ENCODE measurements around the gene CYP4F22. TPM values are rescaled to one million over a fixed set of nuclear protein-coding genes. Genes with fewer than 3 reads are reported as not detected.
A peak's percentile ranks its signal among the peaks of the same experiment; 100 is the strongest.

The CYP4F22 gene
- total and polyA plus RNA-seq, 7 donors: 0.07 TPM; not detected in 6

- H3K27ac ChIP-seq: no peak overlapping the region
- no peak overlapping the region for H3K4me3 ChIP-seq
- no peaks in the 10 kb centered on the region for H3K36me3 ChIP-seq
- H3K27me3 ChIP-seq: peaks cover 11 to 66% (median 37%) of the 10 kb centered on the region in 3 donors
- H3K9me3 ChIP-seq: no peaks in the 10 kb centered on the region
- WGBS, 2 donors: 76 to 84% methylated on average over 3 of the region's 3 CpGs
- intact Hi-C loops (cut with DNase I): no loop called here
- DNase-seq: no peak
- H3K4me1 ChIP-seq: peaks cover 0 to 12% (median 10%) of the 10 kb centered on the region in 4 donors
- no peak for TF ChIP-seq POLR2A (IDR thresholded peaks at IDR 0.05)
- no peak for TF ChIP-seq CTCF (IDR thresholded peaks at IDR 0.05)
- TF ChIP-seq POLR2AphosphoS5 (IDR thresholded peaks at IDR 0.05): no peak
- TF ChIP-seq EP300 (IDR thresholded peaks at IDR 0.05): no peak
These were observed 41.9 kb downstream of the CYP4F22 start for GRCh38 chr19:15550273-15550672.

- H3K27ac ChIP-seq: no peak overlapping the region
- WGBS, 2 donors: 5 to 10% methylated on average over 8 of the region's 8 CpGs
- no peaks in the 10 kb centered on the region for H3K9me3 ChIP-seq
- peak overlapping the region in 3 of 4 donors; percentile 16 to 35 (median 30) for H3K4me3 ChIP-seq
- no peaks in the 10 kb centered on the region for H3K36me3 ChIP-seq
- peaks cover 11 to 68% (median 37%) of the 10 kb centered on the region in 3 donors for H3K27me3 ChIP-seq
- TF ChIP-seq POLR2AphosphoS5 (IDR thresholded peaks at IDR 0.05) (no peak), POLR2A (IDR thresholded peaks at IDR 0.05) (no peak), CTCF (IDR thresholded peaks at IDR 0.05) (no peak), EP300 (IDR thresholded peaks at IDR 0.05) (no peak)
- intact Hi-C loops (cut with DNase I): no loop called here
- no peak for DNase-seq
- H3K4me1 ChIP-seq: peaks cover 0 to 18% (median 16%) of the 10 kb centered on the region in 4 donors
These were observed 42.6 kb downstream of the CYP4F22 start for GRCh38 chr19:15550929-15551292.

- no peaks in the 10 kb centered on the region for H3K9me3 ChIP-seq
- H3K27ac ChIP-seq: no peak overlapping the region
- peaks cover 11 to 67% (median 37%) of the 10 kb centered on the region in 3 donors for H3K27me3 ChIP-seq
- peak overlapping the region in 3 of 4 donors; percentile 16 to 35 (median 30) for H3K4me3 ChIP-seq
- no peak for TF ChIP-seq POLR2AphosphoS5 (IDR thresholded peaks at IDR 0.05)
- TF ChIP-seq POLR2A (IDR thresholded peaks at IDR 0.05): no peak
- no peak for TF ChIP-seq EP300 (IDR thresholded peaks at IDR 0.05)
- no peak for TF ChIP-seq CTCF (IDR thresholded peaks at IDR 0.05)
- H3K4me1 ChIP-seq: peaks cover 0 to 22% (median 21%) of the 10 kb centered on the region in 4 donors
- intact Hi-C loops (cut with DNase I): no loop called here
- no peaks in the 10 kb centered on the region for H3K36me3 ChIP-seq
- no peak for DNase-seq
- WGBS, 2 donors: 5 to 8% methylated on average over 40 of the region's 40 CpGs
These were observed 43.1 kb downstream of the CYP4F22 start for GRCh38 chr19:15551293-15552004.

GRCh38 chr19:15555021-15555420, 46.7 kb downstream of the CYP4F22 start:
- Histone ChIP-seq H3K27me3 (peaks cover 11 to 37% (median 26%) of the 10 kb centered on the region in 3 donors), H3K36me3 (no peaks in the 10 kb centered on the region), H3K27ac (no peak overlapping the region), H3K9me3 (no peaks in the 10 kb centered on the region), H3K4me3 (no peak overlapping the region), H3K4me1 (peaks cover 0 to 24% (median 21%) of the 10 kb centered on the region in 4 donors)
- intact Hi-C loops (cut with DNase I): loop anchor here (5.0 kb wide), 2 partner anchors 103 to 293 kb away; no protein-coding TSS in a partner anchor
- WGBS, 2 donors: 45 to 48% methylated on average over 17 of the region's 17 CpGs
- TF ChIP-seq POLR2AphosphoS5 (IDR thresholded peaks at IDR 0.05) (no peak), POLR2A (IDR thresholded peaks at IDR 0.05) (no peak), CTCF (IDR thresholded peaks at IDR 0.05) (no peak), EP300 (IDR thresholded peaks at IDR 0.05) (no peak)
- DNase-seq: no peak
